ENCODE results near the gene GUCY1A1.
A peak's percentile ranks its signal among the peaks of the same experiment; 100 is the strongest.

GUCY1A1 gene

DNA sequence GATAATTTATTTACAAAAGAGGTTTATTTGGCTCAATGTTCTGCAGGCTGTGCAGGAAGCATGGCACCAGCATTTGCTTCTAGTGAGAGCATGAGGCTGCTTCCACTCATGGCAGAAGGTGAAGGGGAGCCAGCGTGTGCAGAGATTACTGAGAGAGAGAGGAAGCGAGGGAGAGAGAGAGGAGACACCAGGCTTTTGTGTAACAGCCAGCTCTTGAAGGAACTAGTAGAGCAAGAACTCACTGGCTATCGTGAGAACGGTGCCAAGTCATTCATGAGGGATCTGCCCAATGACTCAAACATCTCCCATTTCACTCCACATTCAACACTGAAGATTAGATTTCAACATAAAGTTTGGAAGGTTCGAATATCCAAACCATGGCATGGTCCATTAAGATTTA is 12.7 kb downstream of the GUCY1A1 start (continued):
- TF ChIP-seq ZNF175 (tag by site-specific recombination; IDR thresholded peaks at IDR 0.05), result no peak
- TF ChIP-seq ZNF791 (tag by site-specific recombination; IDR thresholded peaks at IDR 0.05), result no peak
- TF ChIP-seq, protein P1, sequence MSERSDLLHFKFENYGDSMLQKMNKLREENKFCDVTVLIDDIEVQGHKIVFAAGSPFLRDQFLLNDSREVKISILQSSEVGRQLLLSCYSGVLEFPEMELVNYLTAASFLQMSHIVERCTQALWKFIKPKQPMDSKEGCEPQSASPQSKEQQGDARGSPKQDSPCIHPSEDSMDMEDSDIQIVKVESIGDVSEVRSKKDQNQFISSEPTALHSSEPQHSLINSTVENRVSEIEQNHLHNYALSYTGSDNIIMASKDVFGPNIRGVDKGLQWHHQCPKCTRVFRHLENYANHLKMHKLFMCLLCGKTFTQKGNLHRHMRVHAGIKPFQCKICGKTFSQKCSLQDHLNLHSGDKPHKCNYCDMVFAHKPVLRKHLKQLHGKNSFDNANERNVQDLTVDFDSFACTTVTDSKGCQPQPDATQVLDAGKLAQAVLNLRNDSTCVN (tag by site-specific recombination; optimal IDR thresholded peaks at IDR 0.05), result no peak
- peak; percentile 64; the same call in 1 of the 2 replicates for TF ChIP-seq ZNF843 (tag by site-specific recombination; IDR thresholded peaks at IDR 0.05)
- no peak for TF ChIP-seq ZNF555 (tag by site-specific recombination; conservative IDR thresholded peaks at IDR 0.05)
- TF ChIP-seq ZSCAN5A (tag by site-specific recombination; IDR thresholded peaks at IDR 0.05), result no peak
- TF ChIP-seq ZNF660 (tag by site-specific recombination; IDR thresholded peaks at IDR 0.05), result 0 out of 2 replicates have a peak, but pooled peaks have one; percentile 38
- no peak for TF ChIP-seq ZNF24 (tag by site-specific recombination; IDR thresholded peaks at IDR 0.05)
- no peak for TF ChIP-seq MYNN (tag by site-specific recombination; IDR thresholded peaks at IDR 0.05; ENCODE audit: borderline replicate concordance)
- TF ChIP-seq ZNF140 (tag by site-specific recombination; IDR thresholded peaks at IDR 0.05), result no peak
- TF ChIP-seq, protein P2, sequence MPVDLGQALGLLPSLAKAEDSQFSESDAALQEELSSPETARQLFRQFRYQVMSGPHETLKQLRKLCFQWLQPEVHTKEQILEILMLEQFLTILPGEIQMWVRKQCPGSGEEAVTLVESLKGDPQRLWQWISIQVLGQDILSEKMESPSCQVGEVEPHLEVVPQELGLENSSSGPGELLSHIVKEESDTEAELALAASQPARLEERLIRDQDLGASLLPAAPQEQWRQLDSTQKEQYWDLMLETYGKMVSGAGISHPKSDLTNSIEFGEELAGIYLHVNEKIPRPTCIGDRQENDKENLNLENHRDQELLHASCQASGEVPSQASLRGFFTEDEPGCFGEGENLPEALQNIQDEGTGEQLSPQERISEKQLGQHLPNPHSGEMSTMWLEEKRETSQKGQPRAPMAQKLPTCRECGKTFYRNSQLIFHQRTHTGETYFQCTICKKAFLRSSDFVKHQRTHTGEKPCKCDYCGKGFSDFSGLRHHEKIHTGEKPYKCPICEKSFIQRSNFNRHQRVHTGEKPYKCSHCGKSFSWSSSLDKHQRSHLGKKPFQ (tag by site-specific recombination; IDR thresholded peaks at IDR 0.05), result peak; percentile 24; the same call in 1 of the 2 replicates
- TF ChIP-seq GLIS2 (tag by site-specific recombination; IDR thresholded peaks at IDR 0.05), result no peak
- TF ChIP-seq KLF7 (tag by site-specific recombination; IDR thresholded peaks at IDR 0.05; ENCODE audit: borderline replicate concordance), result no peak
- TF ChIP-seq ZNF624 (tag by site-specific recombination; IDR thresholded peaks at IDR 0.05), result no peak
- TF ChIP-seq, protein P3, sequence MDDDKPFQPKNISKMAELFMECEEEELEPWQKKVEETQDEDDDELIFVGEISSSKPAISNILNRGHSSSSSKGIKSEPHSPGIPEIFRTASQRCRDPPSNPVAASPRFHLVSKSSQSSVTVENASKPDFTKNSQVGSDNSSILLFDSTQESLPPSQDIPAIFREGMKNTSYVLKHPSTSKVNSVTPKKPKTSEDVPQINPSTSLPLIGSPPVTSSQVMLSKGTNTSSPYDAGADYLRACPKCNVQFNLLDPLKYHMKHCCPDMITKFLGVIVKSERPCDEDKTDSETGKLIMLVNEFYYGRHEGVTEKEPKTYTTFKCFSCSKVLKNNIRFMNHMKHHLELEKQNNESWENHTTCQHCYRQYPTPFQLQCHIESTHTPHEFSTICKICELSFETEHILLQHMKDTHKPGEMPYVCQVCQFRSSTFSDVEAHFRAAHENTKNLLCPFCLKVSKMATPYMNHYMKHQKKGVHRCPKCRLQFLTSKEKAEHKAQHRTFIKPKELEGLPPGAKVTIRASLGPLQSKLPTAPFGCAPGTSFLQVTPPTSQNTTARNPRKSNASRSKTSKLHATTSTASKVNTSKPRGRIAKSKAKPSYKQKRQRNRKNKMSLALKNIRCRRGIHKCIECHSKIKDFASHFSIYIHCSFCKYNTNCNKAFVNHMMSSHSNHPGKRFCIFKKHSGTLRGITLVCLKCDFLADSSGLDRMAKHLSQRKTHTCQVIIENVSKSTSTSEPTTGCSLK (tag by site-specific recombination; IDR thresholded peaks at IDR 0.05), result no peak
- no peak for TF ChIP-seq SETDB1 (IDR thresholded peaks at IDR 0.05; ENCODE audit: insufficient read length, low read length)
- TF ChIP-seq ZNF341 (tag by site-specific recombination; IDR thresholded peaks at IDR 0.05; ENCODE audit: low read depth), result peak; percentile 87
- TF ChIP-seq, protein P4, sequence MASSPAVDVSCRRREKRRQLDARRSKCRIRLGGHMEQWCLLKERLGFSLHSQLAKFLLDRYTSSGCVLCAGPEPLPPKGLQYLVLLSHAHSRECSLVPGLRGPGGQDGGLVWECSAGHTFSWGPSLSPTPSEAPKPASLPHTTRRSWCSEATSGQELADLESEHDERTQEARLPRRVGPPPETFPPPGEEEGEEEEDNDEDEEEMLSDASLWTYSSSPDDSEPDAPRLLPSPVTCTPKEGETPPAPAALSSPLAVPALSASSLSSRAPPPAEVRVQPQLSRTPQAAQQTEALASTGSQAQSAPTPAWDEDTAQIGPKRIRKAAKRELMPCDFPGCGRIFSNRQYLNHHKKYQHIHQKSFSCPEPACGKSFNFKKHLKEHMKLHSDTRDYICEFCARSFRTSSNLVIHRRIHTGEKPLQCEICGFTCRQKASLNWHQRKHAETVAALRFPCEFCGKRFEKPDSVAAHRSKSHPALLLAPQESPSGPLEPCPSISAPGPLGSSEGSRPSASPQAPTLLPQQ (tag by site-specific recombination; IDR thresholded peaks at IDR 0.05), result 0 out of 2 replicates have a peak, but pooled peaks have one; percentile 57
- peak; percentile 94 for TF ChIP-seq MZF1 (tag by site-specific recombination; IDR thresholded peaks at IDR 0.05; ENCODE audit: borderline replicate concordance)
- TF ChIP-seq ZNF510 (tag by site-specific recombination; IDR thresholded peaks at IDR 0.05; ENCODE audit: insufficient replicate concordance), result peak; percentile 58
- TF ChIP-seq ZBTB17 (tag by site-specific recombination; IDR thresholded peaks at IDR 0.05), result peak; percentile 90
- TF ChIP-seq ZBTB48 (tag by site-specific recombination; IDR thresholded peaks at IDR 0.05), result no peak
- TF ChIP-seq HOXD13 (CRISPR knock-in tag; IDR thresholded peaks at IDR 0.05; ENCODE audit: borderline replicate concordance), result no peak
- no peak for TF ChIP-seq ZNF544 (tag by site-specific recombination; IDR thresholded peaks at IDR 0.05)
- no peak for TF ChIP-seq ZNF548 (tag by site-specific recombination; IDR thresholded peaks at IDR 0.05)
- TF ChIP-seq ZNF391 (tag by site-specific recombination; IDR thresholded peaks at IDR 0.05; ENCODE audit: borderline replicate concordance, low read depth), result no peak
- TF ChIP-seq TRIM28 (IDR thresholded peaks at IDR 0.05; ENCODE audit: borderline replicate concordance, low read length), result 0 out of 2 replicates have a peak, but pooled peaks have one; percentile 36
- TF ChIP-seq, protein P5, sequence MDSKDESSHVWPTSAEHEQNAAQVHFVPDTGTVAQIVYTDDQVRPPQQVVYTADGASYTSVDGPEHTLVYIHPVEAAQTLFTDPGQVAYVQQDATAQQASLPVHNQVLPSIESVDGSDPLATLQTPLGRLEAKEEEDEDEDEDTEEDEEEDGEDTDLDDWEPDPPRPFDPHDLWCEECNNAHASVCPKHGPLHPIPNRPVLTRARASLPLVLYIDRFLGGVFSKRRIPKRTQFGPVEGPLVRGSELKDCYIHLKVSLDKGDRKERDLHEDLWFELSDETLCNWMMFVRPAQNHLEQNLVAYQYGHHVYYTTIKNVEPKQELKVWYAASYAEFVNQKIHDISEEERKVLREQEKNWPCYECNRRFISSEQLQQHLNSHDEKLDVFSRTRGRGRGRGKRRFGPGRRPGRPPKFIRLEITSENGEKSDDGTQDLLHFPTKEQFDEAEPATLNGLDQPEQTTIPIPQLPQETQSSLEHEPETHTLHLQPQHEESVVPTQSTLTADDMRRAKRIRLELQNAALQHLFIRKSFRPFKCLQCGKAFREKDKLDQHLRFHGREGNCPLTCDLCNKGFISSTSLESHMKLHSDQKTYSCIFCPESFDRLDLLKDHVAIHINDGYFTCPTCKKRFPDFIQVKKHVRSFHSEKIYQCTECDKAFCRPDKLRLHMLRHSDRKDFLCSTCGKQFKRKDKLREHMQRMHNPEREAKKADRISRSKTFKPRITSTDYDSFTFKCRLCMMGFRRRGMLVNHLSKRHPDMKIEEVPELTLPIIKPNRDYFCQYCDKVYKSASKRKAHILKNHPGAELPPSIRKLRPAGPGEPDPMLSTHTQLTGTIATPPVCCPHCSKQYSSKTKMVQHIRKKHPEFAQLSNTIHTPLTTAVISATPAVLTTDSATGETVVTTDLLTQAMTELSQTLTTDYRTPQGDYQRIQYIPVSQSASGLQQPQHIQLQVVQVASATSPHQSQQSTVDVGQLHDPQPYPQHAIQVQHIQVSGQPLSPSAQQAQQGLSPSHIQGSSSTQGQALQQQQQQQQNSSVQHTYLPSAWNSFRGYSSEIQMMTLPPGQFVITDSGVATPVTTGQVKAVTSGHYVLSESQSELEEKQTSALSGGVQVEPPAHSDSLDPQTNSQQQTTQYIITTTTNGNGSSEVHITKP (tag by site-specific recombination; IDR thresholded peaks at IDR 0.05), result peak; percentile 86
- 0 out of 2 replicates have a peak, but pooled peaks have one; percentile 56 for TF ChIP-seq ZXDB (tag by site-specific recombination; IDR thresholded peaks at IDR 0.05)
- TF ChIP-seq ZNF202 (tag by site-specific recombination; IDR thresholded peaks at IDR 0.05; ENCODE audit: borderline replicate concordance), result no peak

All from HEK293 (cell line).